Erythroblast (primary cell): Measurements from ENCODE around the gene PLK2.

ENCODE experiments used
- GATA1 ChIP-seq: IDR thresholded peaks from 2 replicates; pipeline ENCODE4 v1.6.1; 2011; ENCODE audit warnings: low read depth, mild to moderate bottlenecking, control low read depth, low read length, moderate library complexity
- POLR2A ChIP-seq: IDR thresholded peaks from 2 replicates; pipeline ENCODE4 v1.6.1; 2011; ENCODE audit warnings: mild to moderate bottlenecking, low read length

GRCh38 chr5:58475404-58475803 lies 15.5 kb upstream of the PLK2 start:
- no peak for TF ChIP-seq POLR2A
- TF ChIP-seq GATA1: no peak
